Vagina (tissue), 2 donors: ENCODE results near the gene DTL. TPM values are rescaled to one million over a fixed set of nuclear protein-coding genes. Genes with fewer than 3 reads are reported as not detected.

Source experiments
- DNase-seq, 2 donors: peaks; one replicate each; pipeline ENCODE4 v3.0.0-alpha.2; 2017; ENCODE audit errors: extremely low spot score in 2 of 2
- H3K27ac ChIP-seq: fragments of 200-600 bp; sonication (generic); one replicate; pipeline ENCODE4 v1.5.1; 2019
- H3K27me3 ChIP-seq: fragments of 200-600 bp; sonication (generic); one replicate; pipeline ENCODE4 v1.5.1; 2019
- H3K36me3 ChIP-seq, 2 donors: fragments of 200-600 bp; sonication (generic); one replicate each; pipeline ENCODE4 v1.5.1; 2017 to 2019
- H3K4me1 ChIP-seq: fragments of 200-600 bp; sonication (generic); one replicate; pipeline ENCODE4 v1.5.1; 2019
- H3K4me3 ChIP-seq, 2 donors: fragments of 200-600 bp; sonication (generic); 1 replicate in 1 of 2; 2 replicates in 1 of 2; pipeline ENCODE4 v1.5.1; 2016 to 2019
- H3K9me3 ChIP-seq: fragments of 200-600 bp; sonication (generic); one replicate; pipeline ENCODE4 v1.5.1; 2019
- POLR2A ChIP-seq, 2 donors: fragments of 450-650 bp; IDR thresholded peaks; one replicate each; pipeline ENCODE4 v1.6.1; 2017; ENCODE audit warnings: antibody characterized with exemption in 2 of 2, mild to moderate bottlenecking in 2 of 2, moderate library complexity in 2 of 2
- POLR2AphosphoS5 ChIP-seq, 2 donors: sonication (generic); formaldehyde crosslinking; IDR thresholded peaks; one replicate each; pipeline ENCODE4 v1.9.0; 2017; ENCODE audit warnings: antibody characterized with exemption in 2 of 2, mild to moderate bottlenecking in 2 of 2, low read depth in 1 of 2; ENCODE audit not compliant: insufficient read depth in 1 of 2
- intact Hi-C: fragments of 100-400 bp; cut with DNase I; formaldehyde crosslinking; loops from one replicate; pipeline ENCODE4 v1.15.1; 2023
- total RNA-seq: library from RNA; depleted of rRNA; stranded (reverse); fragments of >200 nt; gene quantifications from one replicate; pipeline ENCODE4 v1.2.3, GENCODE V29; 2016
- TF ChIP-seq, protein P1 (sequence below), 3 experiments: fragments of 450-650 bp in 2 of 3; fragments of 200-600 bp in 1 of 3; sonication (generic) in 1 of 3; IDR thresholded peaks; one replicate each; pipeline ENCODE4 v1.5.1; 2017 to 2019; ENCODE audit warnings: antibody characterized with exemption in 3 of 3, mild to moderate bottlenecking in 2 of 3, moderate library complexity in 2 of 3

Gene DTL
- total RNA-seq, 1 donor from 2014 or later: 7.4 TPM

DNA sequence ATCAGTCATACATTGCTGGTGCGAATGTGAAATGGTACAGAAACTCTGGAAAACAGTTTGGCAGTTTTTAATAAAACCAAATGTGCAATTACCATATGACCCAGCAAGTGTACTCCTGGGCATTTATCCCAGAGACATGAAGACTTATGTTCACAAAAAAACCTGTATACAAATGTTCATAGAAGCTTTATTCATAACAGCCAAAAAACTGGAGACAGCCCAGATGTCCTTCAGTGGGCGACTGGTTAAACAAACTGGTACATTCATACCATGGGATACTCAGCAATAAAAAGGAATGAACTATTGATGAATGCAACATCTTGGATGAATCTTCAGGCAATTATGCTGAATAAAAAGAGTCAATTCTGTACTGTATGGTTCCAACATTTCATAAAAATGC is 97.8 kb downstream of the DTL start:
- H3K4me1 ChIP-seq: no peaks in the 10 kb centered on the region
- H3K27ac ChIP-seq: no peak overlapping the region
- no peaks in the 10 kb centered on the region for H3K36me3 ChIP-seq
- H3K4me3 ChIP-seq: no peak overlapping the region
- DNase-seq: no peak
- H3K9me3 ChIP-seq: no peaks in the 10 kb centered on the region
- TF ChIP-seq POLR2AphosphoS5 (IDR thresholded peaks at IDR 0.05; ENCODE audit: insufficient read depth in 1 of 2, low read depth in 1 of 2) (no peak), POLR2A (IDR thresholded peaks at IDR 0.05) (no peak)
- TF ChIP-seq, protein P1, sequence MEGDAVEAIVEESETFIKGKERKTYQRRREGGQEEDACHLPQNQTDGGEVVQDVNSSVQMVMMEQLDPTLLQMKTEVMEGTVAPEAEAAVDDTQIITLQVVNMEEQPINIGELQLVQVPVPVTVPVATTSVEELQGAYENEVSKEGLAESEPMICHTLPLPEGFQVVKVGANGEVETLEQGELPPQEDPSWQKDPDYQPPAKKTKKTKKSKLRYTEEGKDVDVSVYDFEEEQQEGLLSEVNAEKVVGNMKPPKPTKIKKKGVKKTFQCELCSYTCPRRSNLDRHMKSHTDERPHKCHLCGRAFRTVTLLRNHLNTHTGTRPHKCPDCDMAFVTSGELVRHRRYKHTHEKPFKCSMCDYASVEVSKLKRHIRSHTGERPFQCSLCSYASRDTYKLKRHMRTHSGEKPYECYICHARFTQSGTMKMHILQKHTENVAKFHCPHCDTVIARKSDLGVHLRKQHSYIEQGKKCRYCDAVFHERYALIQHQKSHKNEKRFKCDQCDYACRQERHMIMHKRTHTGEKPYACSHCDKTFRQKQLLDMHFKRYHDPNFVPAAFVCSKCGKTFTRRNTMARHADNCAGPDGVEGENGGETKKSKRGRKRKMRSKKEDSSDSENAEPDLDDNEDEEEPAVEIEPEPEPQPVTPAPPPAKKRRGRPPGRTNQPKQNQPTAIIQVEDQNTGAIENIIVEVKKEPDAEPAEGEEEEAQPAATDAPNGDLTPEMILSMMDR (IDR thresholded peaks at IDR 0.05): no peak
- no peaks in the 10 kb centered on the region for H3K27me3 ChIP-seq
- intact Hi-C loops: no loop called here

DNA sequence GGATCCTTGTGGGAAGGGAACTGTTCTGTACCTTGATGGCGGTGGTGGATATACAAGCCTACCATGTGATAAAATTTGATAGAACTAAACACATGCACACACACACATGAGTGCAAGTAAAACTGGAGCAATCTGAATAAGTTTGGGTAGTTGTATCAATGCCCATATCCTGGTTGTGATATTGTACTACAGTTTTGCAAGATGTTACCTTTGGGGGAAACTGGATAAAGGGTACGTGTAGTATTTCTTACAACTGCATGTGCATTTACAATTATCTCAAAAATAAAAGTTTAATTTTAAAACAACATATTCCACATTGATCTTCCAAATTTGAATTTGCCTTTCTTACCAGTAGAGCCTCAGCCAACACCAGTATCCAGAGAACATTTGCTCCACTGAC is 99.6 kb downstream of the DTL start:
- intact Hi-C loops: no loop called here
- Histone ChIP-seq H3K4me1 (no peaks in the 10 kb centered on the region), H3K27ac (no peak overlapping the region), H3K36me3 (no peaks in the 10 kb centered on the region), H3K27me3 (no peaks in the 10 kb centered on the region), H3K4me3 (no peak overlapping the region), H3K9me3 (no peaks in the 10 kb centered on the region)
- TF ChIP-seq POLR2AphosphoS5 (IDR thresholded peaks at IDR 0.05; ENCODE audit: insufficient read depth in 1 of 2, low read depth in 1 of 2): no peak
- TF ChIP-seq POLR2A (IDR thresholded peaks at IDR 0.05): no peak
- TF ChIP-seq, protein P1 (IDR thresholded peaks at IDR 0.05): no peak
- no peak for DNase-seq

- TF ChIP-seq POLR2AphosphoS5 (IDR thresholded peaks at IDR 0.05; ENCODE audit: insufficient read depth in 1 of 2, low read depth in 1 of 2) (no peak), POLR2A (IDR thresholded peaks at IDR 0.05) (no peak)
- TF ChIP-seq, protein P1 (IDR thresholded peaks at IDR 0.05): no peak
- intact Hi-C loops: no loop called here
- Histone ChIP-seq H3K36me3 (no peaks in the 10 kb centered on the region), H3K27me3 (no peaks in the 10 kb centered on the region), H3K27ac (no peak overlapping the region), H3K4me1 (no peaks in the 10 kb centered on the region), H3K9me3 (no peaks in the 10 kb centered on the region), H3K4me3 (no peak overlapping the region)
- DNase-seq: no peak
Observed at GRCh38 chr1:212137854-212138253, 102.3 kb downstream of the DTL start.

GRCh38 chr1:212138457-212138856 is 102.9 kb downstream of the DTL start:
- DNase-seq: no peak
- Histone ChIP-seq H3K9me3 (no peaks in the 10 kb centered on the region), H3K27ac (no peak overlapping the region), H3K4me3 (no peak overlapping the region), H3K27me3 (no peaks in the 10 kb centered on the region), H3K4me1 (no peaks in the 10 kb centered on the region), H3K36me3 (no peaks in the 10 kb centered on the region)
- intact Hi-C loops: no loop called here
- no peak for TF ChIP-seq POLR2A (IDR thresholded peaks at IDR 0.05)
- TF ChIP-seq POLR2AphosphoS5 (IDR thresholded peaks at IDR 0.05; ENCODE audit: insufficient read depth in 1 of 2, low read depth in 1 of 2): no peak
- TF ChIP-seq, protein P1 (IDR thresholded peaks at IDR 0.05): no peak

GRCh38 chr1:212139526-212140135 is 104.1 kb downstream of the DTL start:
- TF ChIP-seq, protein P1 (IDR thresholded peaks at IDR 0.05): no peak
- TF ChIP-seq POLR2AphosphoS5 (IDR thresholded peaks at IDR 0.05; ENCODE audit: insufficient read depth in 1 of 2, low read depth in 1 of 2): no peak
- TF ChIP-seq POLR2A (IDR thresholded peaks at IDR 0.05): no peak
- Histone ChIP-seq H3K36me3 (no peaks in the 10 kb centered on the region), H3K9me3 (no peaks in the 10 kb centered on the region), H3K4me3 (no peak overlapping the region), H3K27me3 (no peaks in the 10 kb centered on the region), H3K27ac (no peak overlapping the region), H3K4me1 (no peaks in the 10 kb centered on the region)
- no peak for DNase-seq
- intact Hi-C loops: no loop called here
